Left renal pelvis (tissue), 4 donors: ENCODE measurements around the gene HUS1B. TPM values are rescaled to one million over a fixed set of nuclear protein-coding genes. Genes with fewer than 3 reads are reported as not detected.
A peak's percentile ranks its signal among the peaks of the same experiment; 100 is the strongest.
"Not testable (repeated sequence)": the region's sequence is repeated elsewhere in the genome, so short reads cannot be mapped to it uniquely, and the experiment has no call there.

Experiments used
- DNase-seq, 4 donors: peaks; one replicate each; pipeline ENCODE4 v3.0.0-alpha.2; 2013; ENCODE audit warnings: low read depth in 4 of 4, low spot score in 3 of 4
- polyA plus RNA-seq, 4 donors: library from polyadenylated mRNA; unstranded; fragments of 120-200 nt; gene quantifications; one replicate each; pipeline ENCODE4 v1.2.1, GENCODE V29; 2013; ENCODE audit not compliant: insufficient read length in 4 of 4

The HUS1B gene
- under 1 TPM in 2 of 4 donors, not detected in 2; 0.29 to 0.48 TPM for polyA plus RNA-seq

- DNase-seq: no peak
These were observed at the start of gene HUS1B for GRCh38 chr6:656460-657252. HUS1B (minus strand) TSS chr6:657100; CDS start chr6:656944, 156 bp downstream.

- DNase-seq: no peak
These were observed 49.2 kb upstream of the HUS1B start for GRCh38 chr6:706146-706545.

- DNase-seq: no peak
These were observed 48.1 kb upstream of the HUS1B start for GRCh38 chr6:705047-705446.

GRCh38 chr6:704046-704445 lies 47.1 kb upstream of the HUS1B start:
- DNase-seq: no peak

GRCh38 chr6:703552-703951 lies 46.7 kb upstream of the HUS1B start:
- no peak for DNase-seq

GRCh38 chr6:701700-702479 lies 45.0 kb upstream of the HUS1B start:
- DNase-seq: no peak

- DNase-seq: no peak
These were observed 44.3 kb upstream of the HUS1B start for GRCh38 chr6:701215-701614.

- DNase-seq: no peak
These were observed 43.6 kb upstream of the HUS1B start for GRCh38 chr6:700490-700889.

GRCh38 chr6:699319-699718 lies 42.4 kb upstream of the HUS1B start:
- no peak for DNase-seq

- not testable (repeated sequence) for DNase-seq
These were observed 37.7 kb upstream of the HUS1B start for GRCh38 chr6:694431-695126.

GRCh38 chr6:693723-694009 lies 36.8 kb upstream of the HUS1B start:
- no peak for DNase-seq

GRCh38 chr6:692858-693722 lies 36.2 kb upstream of the HUS1B start, which contains the start of gene EXOC2:
EXOC2 (minus strand) TSS chr6:693139; CDS start chr6:637818, 55,321 bp downstream.
- peak; percentile 53 to 69 (median 62) for DNase-seq

- DNase-seq: no peak
These were observed 35.5 kb upstream of the HUS1B start for GRCh38 chr6:692356-692851.

GRCh38 chr6:689223-689622 lies 32.3 kb upstream of the HUS1B start:
- DNase-seq: no peak

GRCh38 chr6:686497-686896 lies 29.6 kb upstream of the HUS1B start:
- no peak for DNase-seq

- DNase-seq: no peak
These were observed 28.1 kb upstream of the HUS1B start for GRCh38 chr6:684831-685636.

GRCh38 chr6:683742-684440 lies 27.0 kb upstream of the HUS1B start:
- DNase-seq: peak; percentile 60 to 78 (median 66)

- DNase-seq: no peak
These were observed 23.9 kb upstream of the HUS1B start for GRCh38 chr6:680666-681340.
